Measurements from ENCODE around the gene SPTAN1.

DNA sequence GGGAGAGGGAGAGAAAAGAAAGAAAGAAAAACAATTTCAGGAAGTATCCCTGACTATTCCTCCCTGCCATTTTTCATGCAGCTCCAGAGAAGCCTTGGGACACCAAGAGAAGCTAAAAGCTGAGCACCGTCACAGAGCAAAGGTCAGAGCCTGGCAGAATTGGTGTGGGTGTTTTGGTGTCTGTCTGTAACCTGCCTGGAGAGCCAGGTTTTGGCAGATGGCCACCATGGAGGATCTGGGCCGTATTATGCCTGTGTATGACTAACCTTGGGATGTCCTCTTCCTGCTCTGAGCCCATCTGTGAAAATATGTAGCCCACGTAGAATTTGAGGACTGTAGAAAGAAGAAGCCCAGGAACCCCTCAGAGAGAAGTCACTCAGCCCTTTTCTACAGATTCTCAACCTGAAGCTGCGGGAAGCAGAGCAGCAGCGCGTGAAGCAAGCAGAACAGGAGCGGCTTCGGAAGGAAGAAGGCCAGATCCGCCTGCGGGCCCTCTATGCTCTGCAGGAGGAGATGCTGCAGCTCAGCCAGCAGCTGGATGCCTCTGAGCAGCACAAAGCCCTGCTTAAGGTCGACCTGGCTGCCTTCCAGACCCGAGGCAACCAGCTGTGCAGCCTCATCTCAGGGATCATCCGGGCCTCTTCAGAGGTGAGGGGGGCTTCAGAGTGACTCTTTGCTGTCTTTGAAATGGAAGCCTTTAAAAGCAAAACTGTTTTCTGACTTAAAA lies 29.0 kb upstream of the SPTAN1 start:
- TF ChIP-seq POLR2AphosphoS5 (IDR thresholded peaks at IDR 0.05; ENCODE audit: low read depth, low read length) = no peak
- no peak for TF ChIP-seq TAF1 (IDR thresholded peaks at IDR 0.05; ENCODE audit: borderline replicate concordance, low read depth, low read length)

Measured in GM12892 (cell line).